ENCODE data around the gene C7orf57.

C7orf57 gene

DNA sequence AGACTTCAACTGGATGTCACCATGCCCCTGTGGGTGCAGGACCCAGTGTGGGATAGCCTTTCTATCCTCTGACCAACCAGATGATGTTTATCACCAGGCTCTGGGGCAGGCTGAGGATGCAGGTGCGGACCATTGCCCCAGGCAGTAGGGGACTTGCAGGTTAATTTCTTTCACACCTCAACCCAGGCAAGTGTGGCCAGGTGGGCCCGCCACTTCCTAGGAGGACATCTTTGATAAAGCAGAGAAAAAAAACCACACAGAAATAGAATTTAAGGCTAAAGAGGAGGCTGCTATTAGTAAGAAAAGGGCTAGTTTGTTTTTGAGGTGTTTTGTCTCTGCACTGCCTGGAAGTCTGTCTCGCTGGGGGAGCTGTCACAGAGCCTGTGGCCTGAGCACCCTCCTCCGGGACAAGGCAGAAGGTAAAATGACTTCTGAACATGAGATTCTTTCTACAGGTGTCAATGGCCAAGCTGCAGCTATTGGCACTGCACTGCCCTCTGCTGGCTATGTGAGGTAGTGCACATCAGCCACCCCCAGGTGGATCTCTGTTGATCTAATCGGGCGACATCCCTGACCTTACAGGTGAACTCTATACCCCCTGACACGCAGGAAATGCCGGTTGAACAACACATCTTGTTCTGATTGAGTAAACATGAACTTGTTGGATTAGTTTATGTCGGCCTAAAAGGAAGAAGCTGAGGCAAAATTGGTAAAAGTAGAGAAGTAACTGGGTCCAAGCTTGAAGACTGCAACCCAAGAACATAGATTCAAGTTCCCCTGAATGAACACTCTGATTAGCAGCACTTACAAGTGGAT lies 74.7 kb downstream of the C7orf57 start:
- DNase-seq (ENCODE audit: low spot score) = no peak

DNA sequence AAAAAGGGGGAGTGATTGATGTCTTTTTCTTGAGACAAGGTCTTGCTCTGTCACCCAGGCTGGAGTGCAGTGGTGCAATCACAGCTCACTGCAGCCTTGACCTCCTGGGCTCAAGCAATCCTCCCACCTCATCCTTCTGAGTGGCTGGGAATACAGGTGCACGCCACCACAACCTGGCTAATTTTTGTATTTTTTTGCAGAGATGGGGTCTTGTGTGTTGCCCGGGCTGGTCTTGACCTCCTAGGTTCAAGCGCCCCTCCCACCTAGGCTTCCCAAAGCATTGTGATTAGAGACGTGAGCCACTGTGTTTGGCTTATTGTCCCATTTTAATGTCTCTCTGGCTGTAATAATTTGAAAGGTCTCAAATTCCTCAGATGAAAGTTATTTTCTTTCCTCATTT lies 75.5 kb downstream of the C7orf57 start:
- DNase-seq (ENCODE audit: low spot score) = no peak
